22Rv1 (cell line): Measurements from ENCODE around the gene ZNF786.
"Not testable (repeated sequence)": the region's sequence is repeated elsewhere in the genome, so short reads cannot be mapped to it uniquely, and the experiment has no call there.

Experiments used
- ZFX ChIP-seq: fragments of 450-650 bp; IDR thresholded peaks from 2 replicates; pipeline ENCODE4 v1.6.1; 2017; ENCODE audit warnings: antibody characterized with exemption, borderline replicate concordance
- TF ChIP-seq, protein P1 (sequence below): fragments of 450-650 bp; IDR thresholded peaks from 2 replicates; pipeline ENCODE4 v1.5.1; 2017; ENCODE audit warnings: mild to moderate bottlenecking

DNA sequence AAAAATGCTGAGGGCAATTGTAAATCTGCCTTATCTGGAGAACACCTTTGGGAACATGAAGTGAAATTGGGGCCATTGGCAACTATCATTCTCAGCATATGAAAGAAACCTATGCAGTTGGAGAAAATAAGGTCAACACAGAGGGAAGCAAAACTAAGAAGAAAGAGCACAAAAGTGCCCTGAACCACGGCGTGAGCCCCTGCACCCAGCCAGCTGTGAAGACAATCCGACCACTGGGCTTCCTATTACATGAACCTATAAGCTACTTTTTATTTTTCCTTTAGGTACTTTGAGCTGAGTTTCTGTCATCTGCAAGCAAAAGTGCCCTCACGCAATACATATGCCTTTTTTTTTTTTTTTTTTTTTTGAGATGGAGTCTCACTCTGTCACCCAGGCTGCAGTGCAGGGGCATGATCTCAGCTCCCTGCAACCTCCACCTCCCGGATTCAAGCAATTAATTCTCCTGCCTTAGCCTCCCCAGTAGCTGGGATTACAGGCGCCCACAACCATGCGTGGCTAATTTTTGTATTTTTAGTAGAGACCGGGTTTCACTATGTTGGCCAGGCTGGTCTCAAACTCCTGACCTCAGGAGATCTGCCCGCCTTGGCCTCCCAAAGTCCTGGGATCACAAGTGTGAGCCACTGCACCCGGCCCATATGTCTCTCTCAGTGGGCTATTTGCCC, 28.2 kb downstream of the ZNF786 start:
- TF ChIP-seq, protein P1, sequence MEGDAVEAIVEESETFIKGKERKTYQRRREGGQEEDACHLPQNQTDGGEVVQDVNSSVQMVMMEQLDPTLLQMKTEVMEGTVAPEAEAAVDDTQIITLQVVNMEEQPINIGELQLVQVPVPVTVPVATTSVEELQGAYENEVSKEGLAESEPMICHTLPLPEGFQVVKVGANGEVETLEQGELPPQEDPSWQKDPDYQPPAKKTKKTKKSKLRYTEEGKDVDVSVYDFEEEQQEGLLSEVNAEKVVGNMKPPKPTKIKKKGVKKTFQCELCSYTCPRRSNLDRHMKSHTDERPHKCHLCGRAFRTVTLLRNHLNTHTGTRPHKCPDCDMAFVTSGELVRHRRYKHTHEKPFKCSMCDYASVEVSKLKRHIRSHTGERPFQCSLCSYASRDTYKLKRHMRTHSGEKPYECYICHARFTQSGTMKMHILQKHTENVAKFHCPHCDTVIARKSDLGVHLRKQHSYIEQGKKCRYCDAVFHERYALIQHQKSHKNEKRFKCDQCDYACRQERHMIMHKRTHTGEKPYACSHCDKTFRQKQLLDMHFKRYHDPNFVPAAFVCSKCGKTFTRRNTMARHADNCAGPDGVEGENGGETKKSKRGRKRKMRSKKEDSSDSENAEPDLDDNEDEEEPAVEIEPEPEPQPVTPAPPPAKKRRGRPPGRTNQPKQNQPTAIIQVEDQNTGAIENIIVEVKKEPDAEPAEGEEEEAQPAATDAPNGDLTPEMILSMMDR, result not testable (repeated sequence)
- not testable (repeated sequence) for TF ChIP-seq ZFX
